ENCODE data around the gene ADAMTS6. TPM values are rescaled to one million over a fixed set of nuclear protein-coding genes. Genes with fewer than 3 reads are reported as not detected.

ADAMTS6 gene
- total RNA-seq, 1 experiment from 2014 or later, result 0.23 TPM

DNA sequence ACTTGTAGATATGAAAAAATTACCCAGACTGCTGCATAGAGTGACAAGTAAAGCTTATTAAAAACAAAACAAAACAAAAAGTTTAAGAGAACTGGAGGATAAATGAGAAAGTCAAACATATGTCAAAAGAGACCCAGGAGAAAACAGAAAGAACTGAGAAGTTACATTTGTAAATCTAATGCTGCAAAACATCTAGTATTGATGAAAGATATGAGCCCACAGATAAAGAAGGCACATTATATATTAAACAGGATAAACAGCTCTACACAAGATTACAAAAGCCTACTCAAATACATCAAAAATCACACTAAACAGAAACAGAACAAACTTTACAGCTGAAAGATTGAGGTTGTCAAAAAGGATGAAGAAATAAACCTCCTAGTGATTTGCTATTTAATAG, 55.1 kb downstream of the ADAMTS6 start:
- no peak for DNase-seq
- BruUV-seq (replicated peaks), result no TSS peak
- Mint-ChIP-seq H3K27ac (ENCODE audit: unreplicated experiment) (no peak overlapping the region), H3K4me3 (ENCODE audit: unreplicated experiment) (no peak overlapping the region), H3K9me3 (ENCODE audit: unreplicated experiment) (no peaks in the 10 kb centered on the region), H3K27me3 (ENCODE audit: insufficient read depth, unreplicated experiment) (peaks cover 5% of the 10 kb centered on the region), H3K36me3 (ENCODE audit: insufficient read depth, unreplicated experiment) (no peaks in the 10 kb centered on the region), H3K4me1 (ENCODE audit: low read depth, unreplicated experiment) (no peaks in the 10 kb centered on the region)
- Histone ChIP-seq H3K9me3 (no peaks in the 10 kb centered on the region), H3K27me3 (replicated peaks; ENCODE audit: control insufficient read depth, insufficient read depth, low read length) (no peaks in the 10 kb centered on the region), H3K36me3 (ENCODE audit: control insufficient read depth, insufficient read depth, low read length) (no peaks in the 10 kb centered on the region), H3K4me3 (ENCODE audit: low read depth, low read length) (no peak overlapping the region), H3K4me1 (no peaks in the 10 kb centered on the region)
- intact Hi-C loops (cut with micrococcal nuclease; ENCODE audit: unreplicated experiment), result no loop called here
- ChIA-PET POLR2A (no interaction called here), CTCF (interaction anchor here (0.6 kb wide), 1 partner anchor 185 kb away, joined by 5 read pairs; no protein-coding TSS in a partner anchor)
- TF ChIP-seq, protein P1, sequence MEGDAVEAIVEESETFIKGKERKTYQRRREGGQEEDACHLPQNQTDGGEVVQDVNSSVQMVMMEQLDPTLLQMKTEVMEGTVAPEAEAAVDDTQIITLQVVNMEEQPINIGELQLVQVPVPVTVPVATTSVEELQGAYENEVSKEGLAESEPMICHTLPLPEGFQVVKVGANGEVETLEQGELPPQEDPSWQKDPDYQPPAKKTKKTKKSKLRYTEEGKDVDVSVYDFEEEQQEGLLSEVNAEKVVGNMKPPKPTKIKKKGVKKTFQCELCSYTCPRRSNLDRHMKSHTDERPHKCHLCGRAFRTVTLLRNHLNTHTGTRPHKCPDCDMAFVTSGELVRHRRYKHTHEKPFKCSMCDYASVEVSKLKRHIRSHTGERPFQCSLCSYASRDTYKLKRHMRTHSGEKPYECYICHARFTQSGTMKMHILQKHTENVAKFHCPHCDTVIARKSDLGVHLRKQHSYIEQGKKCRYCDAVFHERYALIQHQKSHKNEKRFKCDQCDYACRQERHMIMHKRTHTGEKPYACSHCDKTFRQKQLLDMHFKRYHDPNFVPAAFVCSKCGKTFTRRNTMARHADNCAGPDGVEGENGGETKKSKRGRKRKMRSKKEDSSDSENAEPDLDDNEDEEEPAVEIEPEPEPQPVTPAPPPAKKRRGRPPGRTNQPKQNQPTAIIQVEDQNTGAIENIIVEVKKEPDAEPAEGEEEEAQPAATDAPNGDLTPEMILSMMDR (IDR thresholded peaks at IDR 0.05; ENCODE audit: insufficient read depth in 1 of 2, low read depth in 1 of 2, low read length in 1 of 2, severe bottlenecking in 1 of 2, unreplicated experiment in 1 of 2), result no peak

DNA sequence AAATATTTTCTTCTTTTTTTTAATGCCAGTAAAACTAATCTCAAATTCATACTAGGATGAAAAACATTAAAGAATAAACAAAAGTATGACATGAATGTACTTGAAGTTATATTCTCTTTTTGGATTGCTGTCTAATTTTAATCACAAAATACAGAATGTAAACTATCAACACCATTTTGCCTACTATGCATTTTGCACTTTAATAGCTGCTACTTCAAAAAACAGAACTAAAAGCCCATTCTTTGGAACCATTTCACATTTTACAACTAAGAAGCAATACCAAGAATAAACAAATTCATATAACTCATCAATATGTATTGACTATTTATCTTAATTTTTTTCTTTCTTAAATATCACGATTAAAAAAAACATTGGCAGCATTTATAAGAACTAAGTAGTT, 58.1 kb downstream of the ADAMTS6 start:
- peaks cover 12% of the 10 kb centered on the region for H3K9me3 Mint-ChIP-seq (ENCODE audit: unreplicated experiment)

GRCh38 chr5:65418661-65419060, 63.1 kb downstream of the ADAMTS6 start:
- H3K9me3 Mint-ChIP-seq (ENCODE audit: unreplicated experiment), result peaks cover 21% of the 10 kb centered on the region
- no peaks in the 10 kb centered on the region for H3K27me3 Mint-ChIP-seq (ENCODE audit: insufficient read depth, unreplicated experiment)
- H3K27ac Mint-ChIP-seq (ENCODE audit: unreplicated experiment), result no peak overlapping the region
- no peaks in the 10 kb centered on the region for H3K27me3 ChIP-seq (replicated peaks; ENCODE audit: control insufficient read depth, insufficient read depth, low read length)
- TF ChIP-seq, protein P1 (IDR thresholded peaks at IDR 0.05; ENCODE audit: insufficient read depth in 1 of 2, low read depth in 1 of 2, low read length in 1 of 2, severe bottlenecking in 1 of 2, unreplicated experiment in 1 of 2), result no peak
- no peaks in the 10 kb centered on the region for H3K4me1 ChIP-seq
- no peaks in the 10 kb centered on the region for H3K36me3 ChIP-seq (ENCODE audit: control insufficient read depth, insufficient read depth, low read length)
- no peak overlapping the region for H3K4me3 Mint-ChIP-seq (ENCODE audit: unreplicated experiment)
- no TSS peak for BruUV-seq (replicated peaks)
- CTCF ChIA-PET, result no interaction called here
- H3K36me3 Mint-ChIP-seq (ENCODE audit: insufficient read depth, unreplicated experiment), result no peaks in the 10 kb centered on the region
- POLR2A ChIA-PET, result no interaction called here
- no peak overlapping the region for H3K4me3 ChIP-seq (ENCODE audit: low read depth, low read length)
- no peaks in the 10 kb centered on the region for H3K9me3 ChIP-seq
- intact Hi-C loops (cut with micrococcal nuclease; ENCODE audit: unreplicated experiment), result no loop called here
- no peak for DNase-seq
- no peaks in the 10 kb centered on the region for H3K4me1 Mint-ChIP-seq (ENCODE audit: low read depth, unreplicated experiment)

More for the DNA sequence above, 58.1 kb downstream of the ADAMTS6 start:
- H3K4me3 ChIP-seq (ENCODE audit: low read depth, low read length), result no peak overlapping the region
- CTCF ChIA-PET, result no interaction called here
- Mint-ChIP-seq H3K36me3 (ENCODE audit: insufficient read depth, unreplicated experiment) (no peaks in the 10 kb centered on the region), H3K27ac (ENCODE audit: unreplicated experiment) (no peak overlapping the region), H3K4me3 (ENCODE audit: unreplicated experiment) (no peak overlapping the region), H3K27me3 (ENCODE audit: insufficient read depth, unreplicated experiment) (no peaks in the 10 kb centered on the region), H3K4me1 (ENCODE audit: low read depth, unreplicated experiment) (no peaks in the 10 kb centered on the region)
- H3K27me3 ChIP-seq (replicated peaks; ENCODE audit: control insufficient read depth, insufficient read depth, low read length), result no peaks in the 10 kb centered on the region
- POLR2A ChIA-PET, result no interaction called here
- no peaks in the 10 kb centered on the region for H3K4me1 ChIP-seq
- TF ChIP-seq, protein P1 (IDR thresholded peaks at IDR 0.05; ENCODE audit: insufficient read depth in 1 of 2, low read depth in 1 of 2, low read length in 1 of 2, severe bottlenecking in 1 of 2, unreplicated experiment in 1 of 2), result no peak
- no peaks in the 10 kb centered on the region for H3K9me3 ChIP-seq
- intact Hi-C loops (cut with micrococcal nuclease; ENCODE audit: unreplicated experiment), result no loop called here
- no TSS peak for BruUV-seq (replicated peaks)
- H3K36me3 ChIP-seq (ENCODE audit: control insufficient read depth, insufficient read depth, low read length), result no peaks in the 10 kb centered on the region
- no peak for DNase-seq
